HUES64 (cell line): ENCODE data around the gene FSD1.

Experiments used
- H3K27ac ChIP-seq: 2 replicates; pipeline ENCODE4 v1.7.0; 2013; ENCODE audit warnings: low read depth, low read length, inconsistent platforms
- H3K27me3 ChIP-seq: 2 replicates; pipeline ENCODE4 v1.6.1; 2013; ENCODE audit warnings: mild to moderate bottlenecking, low read length; ENCODE audit not compliant: insufficient read depth
- H3K36me3 ChIP-seq: 2 replicates; pipeline ENCODE4 v1.6.1; 2013; ENCODE audit warnings: mild to moderate bottlenecking, low read length; ENCODE audit not compliant: insufficient read depth
- H3K4me1 ChIP-seq: 2 replicates; pipeline ENCODE4 v1.6.1; 2013; ENCODE audit warnings: mild to moderate bottlenecking, low read length, moderate library complexity; ENCODE audit not compliant: insufficient read depth
- H3K4me3 ChIP-seq: 2 replicates; pipeline ENCODE4 v1.5.1; 2013; ENCODE audit warnings: mild to moderate bottlenecking, low read length, moderate library complexity
- H3K9ac ChIP-seq: 2 replicates; pipeline ENCODE4 v1.6.1; 2013; ENCODE audit warnings: mild to moderate bottlenecking, low read depth, low read length
- H3K9me3 ChIP-seq: 2 replicates; pipeline ENCODE4 v1.6.1; 2013; ENCODE audit warnings: low read depth, low read length; ENCODE audit not compliant: insufficient read depth
- WGBS: fragments of 150-250, 120-280 bp; methylation state at CpG from one replicate; pipeline ENCODE4 v1.1.7; 2013; ENCODE audit warnings: missing lambda C conversion rate; 5-methylcytosine and 5-hydroxymethylcytosine counted together

Gene FSD1

DNA sequence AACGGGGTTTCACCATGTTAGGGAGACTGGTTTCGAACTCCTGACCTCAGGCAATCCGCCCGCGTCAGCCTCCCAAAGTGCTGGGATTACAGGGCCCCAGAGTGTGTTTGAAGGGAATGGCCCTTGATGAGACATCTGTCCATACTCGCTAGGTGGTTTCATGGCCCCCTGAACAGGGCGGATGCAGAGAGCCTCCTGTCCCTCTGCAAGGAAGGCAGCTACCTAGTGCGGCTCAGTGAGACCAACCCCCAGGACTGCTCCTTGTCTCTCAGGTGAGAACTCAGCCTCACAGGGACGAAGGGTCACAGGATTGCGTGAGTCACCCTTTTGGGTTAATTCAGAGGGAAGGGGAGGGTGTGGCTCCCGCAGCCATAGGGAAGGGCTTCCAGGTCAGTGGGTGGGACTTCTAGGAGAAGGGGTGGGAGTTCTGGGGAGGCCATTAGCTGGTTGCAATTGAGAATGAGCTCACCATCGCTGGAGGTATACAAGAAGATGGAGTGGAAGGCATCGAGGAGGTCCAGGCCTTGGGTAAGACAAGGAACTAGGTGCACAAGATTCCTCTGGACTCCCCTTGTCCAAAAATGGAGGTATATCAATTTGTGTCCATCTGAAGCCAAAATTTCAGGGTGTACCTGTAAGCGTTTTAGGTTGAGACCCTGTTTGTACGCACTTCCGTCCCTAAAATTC, 16.2 kb upstream of the FSD1 start:
- Histone ChIP-seq H3K27ac (no peak overlapping the region), H3K9me3 (no peaks in the 10 kb centered on the region), H3K4me3 (no peak overlapping the region), H3K9ac (no peak overlapping the region), H3K4me1 (peaks cover 2% of the 10 kb centered on the region; the same call in 1 of the 2 replicates), H3K27me3 (no peaks in the 10 kb centered on the region), H3K36me3 (no peaks in the 10 kb centered on the region)
- WGBS = 83% methylated on average over 16 of the region's 16 CpGs

DNA sequence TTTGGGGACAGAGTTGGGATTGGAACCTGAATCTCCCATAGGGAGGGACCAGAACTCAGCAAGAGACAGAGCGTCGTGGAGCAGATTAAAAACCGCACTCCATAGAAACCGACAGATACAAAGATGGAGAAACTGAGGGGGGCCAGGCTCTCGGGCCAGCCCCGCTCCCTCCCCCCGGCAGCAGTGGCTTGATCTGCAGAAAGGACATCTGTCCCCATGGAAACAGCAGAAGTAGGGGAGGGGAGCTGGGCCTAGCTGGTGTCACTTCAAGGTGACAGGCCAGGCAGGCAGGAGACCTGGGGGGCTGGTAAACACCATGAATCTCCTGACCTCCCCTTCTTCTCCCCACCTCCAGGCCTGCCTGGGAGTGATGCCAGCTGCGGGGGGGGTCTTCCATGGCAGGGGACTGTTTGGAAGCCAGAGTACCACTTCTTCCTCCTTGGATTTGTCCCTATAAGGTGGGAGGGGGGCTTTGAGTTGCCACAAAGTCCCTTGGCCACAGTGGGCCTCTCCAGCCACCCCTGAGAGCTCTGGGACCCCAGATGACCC, 13.1 kb upstream of the FSD1 start:
- no peaks in the 10 kb centered on the region for H3K4me1 ChIP-seq

DNA sequence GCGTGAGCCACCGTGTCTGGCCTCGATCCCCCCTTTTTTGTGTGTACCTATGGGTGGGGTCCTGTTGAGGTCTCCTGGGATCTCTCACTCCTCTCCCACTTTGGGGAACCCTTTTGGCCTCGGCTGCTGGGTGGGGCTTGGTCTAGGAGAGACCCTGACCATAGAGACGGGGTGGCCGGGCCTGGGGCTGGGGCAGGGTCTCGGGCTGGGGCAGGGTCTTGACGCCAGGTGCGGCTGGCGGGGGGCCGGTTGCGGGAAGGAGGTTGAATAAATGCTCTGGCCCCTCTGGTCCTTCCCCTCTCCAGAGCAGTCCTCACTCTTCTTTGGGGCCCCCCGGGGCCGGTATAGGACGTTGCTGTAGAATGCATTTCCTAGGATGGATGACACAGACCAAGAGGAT, 11.9 kb upstream of the FSD1 start:
- Histone ChIP-seq H3K9ac (no peak overlapping the region), H3K36me3 (no peaks in the 10 kb centered on the region), H3K4me1 (no peaks in the 10 kb centered on the region), H3K9me3 (no peaks in the 10 kb centered on the region), H3K4me3 (no peak overlapping the region), H3K27ac (no peak overlapping the region), H3K27me3 (no peaks in the 10 kb centered on the region)
- 91% methylated on average over 15 of the region's 15 CpGs for WGBS

More for the DNA sequence above, 13.1 kb upstream of the FSD1 start:
- WGBS = 86% methylated on average over 8 of the region's 8 CpGs
- Histone ChIP-seq H3K27ac (no peak overlapping the region), H3K9me3 (no peaks in the 10 kb centered on the region), H3K27me3 (no peaks in the 10 kb centered on the region), H3K4me3 (no peak overlapping the region), H3K9ac (no peak overlapping the region), H3K36me3 (no peaks in the 10 kb centered on the region)

DNA sequence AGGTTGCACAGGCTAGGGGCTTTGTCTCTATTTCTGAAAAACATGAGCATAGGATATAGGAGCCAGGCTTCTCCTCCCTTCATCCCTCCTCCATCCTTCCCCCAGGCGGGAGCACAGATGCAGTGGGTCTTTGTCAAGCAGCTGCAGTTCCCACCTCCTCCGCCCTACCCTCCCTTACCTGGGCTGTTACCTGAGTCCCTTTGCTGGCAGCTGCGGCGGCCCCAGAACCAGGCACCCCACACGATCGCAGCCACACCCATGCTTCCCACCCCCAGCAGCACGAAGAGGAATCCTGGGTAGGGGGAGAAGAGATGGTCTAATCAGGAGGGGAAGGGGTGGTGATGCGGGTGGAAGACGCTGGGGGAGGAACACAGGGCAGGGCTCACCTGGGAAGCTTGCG, 10.0 kb upstream of the FSD1 start:
- Histone ChIP-seq H3K4me3 (no peak overlapping the region), H3K27me3 (no peaks in the 10 kb centered on the region), H3K4me1 (no peaks in the 10 kb centered on the region), H3K9me3 (no peaks in the 10 kb centered on the region), H3K9ac (no peak overlapping the region), H3K36me3 (no peaks in the 10 kb centered on the region), H3K27ac (no peak overlapping the region)
- 63% methylated on average over 8 of the region's 10 CpGs for WGBS

DNA sequence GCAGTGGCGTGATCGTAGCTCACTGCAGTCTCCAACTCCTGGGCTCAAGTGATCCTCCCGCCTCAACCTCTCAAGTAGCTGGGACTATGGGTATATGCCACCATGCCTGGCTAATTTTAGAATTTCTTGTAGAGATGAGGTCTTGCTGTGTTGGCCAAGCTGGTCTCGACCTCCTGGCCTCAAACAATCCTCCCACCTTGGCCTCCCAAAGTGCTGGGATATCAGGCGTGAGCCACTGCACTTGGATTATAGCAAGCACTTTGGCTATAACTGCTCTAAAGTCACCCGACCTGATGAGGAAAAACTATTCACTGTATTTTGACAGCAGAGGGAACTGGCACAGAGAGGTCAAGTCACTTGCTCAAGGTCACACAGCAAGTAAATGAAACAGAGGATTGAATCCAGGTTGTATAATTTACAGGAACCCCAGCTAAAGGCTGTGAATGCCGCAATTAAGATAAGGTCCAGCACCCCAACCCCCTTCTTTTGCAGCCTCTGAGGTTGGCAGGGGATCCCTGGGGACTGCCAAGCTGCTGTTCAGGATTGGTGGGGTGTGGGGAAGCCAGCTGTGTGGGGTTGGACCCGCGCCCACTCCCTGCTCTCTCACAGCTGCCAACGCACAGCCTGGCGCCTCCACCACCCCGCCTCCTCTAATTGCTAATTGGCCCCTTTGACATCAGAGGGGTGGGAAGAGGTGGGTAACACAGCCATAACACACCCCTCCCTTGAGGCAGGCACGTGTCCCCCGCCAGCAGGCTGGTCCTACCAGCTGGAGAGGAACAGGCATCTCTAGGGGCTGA, 8.2 kb upstream of the FSD1 start:
- no peaks in the 10 kb centered on the region for H3K36me3 ChIP-seq
- H3K27me3 ChIP-seq = no peaks in the 10 kb centered on the region
- H3K9me3 ChIP-seq = no peaks in the 10 kb centered on the region
- no peak overlapping the region for H3K27ac ChIP-seq
- no peak overlapping the region for H3K4me3 ChIP-seq
- no peak overlapping the region for H3K9ac ChIP-seq
- no peaks in the 10 kb centered on the region for H3K4me1 ChIP-seq
- WGBS = 73% methylated on average over 9 of the region's 14 CpGs

DNA sequence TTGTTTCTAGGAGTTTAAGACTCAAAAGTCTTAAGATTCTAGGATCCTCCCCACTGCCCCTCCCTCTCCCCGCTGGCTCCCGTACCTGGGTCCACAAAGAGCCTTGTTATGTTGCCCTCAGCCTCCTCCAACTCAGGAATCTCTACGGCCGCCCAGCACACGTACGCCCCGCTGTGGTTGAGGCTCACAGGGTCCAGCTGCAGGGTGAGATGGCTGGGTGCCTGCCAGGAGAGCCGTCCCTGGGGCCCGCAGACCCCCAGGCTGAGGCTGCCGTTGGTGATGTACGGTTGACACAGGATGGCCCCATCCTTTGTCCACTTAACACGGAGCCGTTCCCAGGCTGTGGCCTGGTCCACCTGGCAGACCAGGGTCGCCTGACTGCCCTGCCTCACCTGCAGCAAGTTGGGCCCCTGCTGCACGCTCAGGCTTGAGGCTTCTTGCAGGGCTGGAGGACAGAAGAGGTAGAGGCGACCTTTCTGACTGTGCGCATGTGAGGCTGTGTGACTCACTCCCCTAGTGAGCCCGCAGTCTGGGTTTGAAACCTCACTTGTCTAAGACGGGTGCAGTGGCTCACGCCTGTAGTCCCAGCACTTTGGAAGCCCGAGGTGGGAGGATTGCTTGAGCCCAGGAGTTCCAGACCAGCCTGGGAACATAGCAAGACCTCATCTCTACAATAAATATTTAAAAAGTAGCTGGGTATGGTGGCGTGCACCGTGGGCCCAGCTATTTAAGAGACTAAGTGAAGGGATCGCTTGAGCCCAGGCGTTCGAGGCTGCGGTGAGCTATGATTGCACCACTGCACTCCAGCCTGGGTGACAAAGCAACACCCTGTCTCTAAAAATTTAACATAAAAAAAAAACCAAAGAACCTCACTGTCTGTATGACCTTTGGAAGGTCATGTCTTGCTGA, 6.2 kb upstream of the FSD1 start:
- Histone ChIP-seq H3K27me3 (no peaks in the 10 kb centered on the region), H3K4me1 (peaks cover 6% of the 10 kb centered on the region; the same call in 1 of the 2 replicates), H3K9ac (no peak overlapping the region), H3K4me3 (no peak overlapping the region), H3K9me3 (no peaks in the 10 kb centered on the region), H3K27ac (no peak overlapping the region), H3K36me3 (no peaks in the 10 kb centered on the region)
- 85% methylated on average over 27 of the region's 27 CpGs for WGBS

DNA sequence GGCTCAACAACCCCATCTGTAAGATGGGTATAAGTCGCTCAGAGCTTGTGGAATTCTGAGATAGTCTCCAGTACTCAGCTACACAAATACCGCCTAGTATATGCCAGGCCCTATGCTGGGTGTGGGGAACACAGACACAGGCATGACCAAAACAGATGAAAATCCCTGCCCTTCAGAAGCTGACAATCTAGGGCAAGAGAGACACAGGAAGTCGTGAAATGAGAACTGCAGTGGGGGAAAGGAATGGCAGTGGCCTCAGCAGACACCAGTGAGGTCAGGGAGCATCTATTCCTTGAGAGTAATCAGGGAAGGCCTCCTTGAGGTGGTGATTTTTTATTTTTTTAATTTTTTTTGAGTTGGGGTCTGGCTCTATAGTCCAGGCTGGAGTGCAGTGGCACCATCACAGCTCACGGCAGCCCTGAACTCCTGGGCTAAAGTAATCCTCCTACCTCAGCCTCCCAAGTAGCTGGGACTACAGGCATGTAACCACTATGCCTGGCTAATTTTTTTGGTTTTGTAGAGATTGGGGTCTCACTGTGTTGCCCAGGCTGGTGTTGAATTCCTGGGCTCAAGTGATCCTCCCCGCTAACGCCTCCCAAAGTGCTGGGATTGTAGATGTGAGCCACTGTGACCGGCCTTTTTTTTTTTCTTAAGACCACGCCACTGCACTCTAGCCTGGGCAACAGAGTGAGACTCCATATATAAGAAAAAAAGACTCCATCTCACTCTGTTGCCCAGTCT, 5.4 kb upstream of the FSD1 start:
- no peaks in the 10 kb centered on the region for H3K36me3 ChIP-seq
- no peak overlapping the region for H3K27ac ChIP-seq
- H3K9ac ChIP-seq = no peak overlapping the region
- H3K4me3 ChIP-seq = no peak overlapping the region
- 92% methylated on average over 8 of the region's 8 CpGs for WGBS
- peaks cover 6% of the 10 kb centered on the region; the same call in 1 of the 2 replicates for H3K4me1 ChIP-seq
- H3K27me3 ChIP-seq = no peaks in the 10 kb centered on the region
- no peaks in the 10 kb centered on the region for H3K9me3 ChIP-seq

DNA sequence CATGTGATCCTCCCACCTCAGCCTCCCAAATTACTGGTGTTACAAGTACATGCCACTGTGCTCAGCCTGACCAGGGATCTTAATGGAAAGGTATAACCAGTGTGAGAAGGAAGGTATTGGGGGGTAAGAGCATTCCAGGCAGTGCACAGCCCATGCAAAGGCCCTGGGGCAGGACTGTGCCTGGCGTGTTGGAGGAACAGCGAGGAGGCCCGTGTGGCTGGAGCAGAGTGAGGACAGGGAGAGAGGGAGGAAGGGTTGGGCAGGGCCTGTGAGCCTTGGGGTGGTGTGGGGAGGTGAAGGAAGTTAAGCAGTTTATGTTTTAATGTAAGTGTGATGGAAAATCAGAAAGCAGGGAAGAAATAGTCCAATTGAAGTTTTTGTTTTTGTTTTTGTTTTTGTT, 3.8 kb upstream of the FSD1 start:
- Histone ChIP-seq H3K9ac (no peak overlapping the region), H3K27ac (no peak overlapping the region), H3K9me3 (no peaks in the 10 kb centered on the region), H3K36me3 (no peaks in the 10 kb centered on the region), H3K4me3 (no peak overlapping the region), H3K4me1 (peaks cover 9% of the 10 kb centered on the region), H3K27me3 (no peaks in the 10 kb centered on the region)
- WGBS = 95% methylated on average over 3 of the region's 3 CpGs

DNA sequence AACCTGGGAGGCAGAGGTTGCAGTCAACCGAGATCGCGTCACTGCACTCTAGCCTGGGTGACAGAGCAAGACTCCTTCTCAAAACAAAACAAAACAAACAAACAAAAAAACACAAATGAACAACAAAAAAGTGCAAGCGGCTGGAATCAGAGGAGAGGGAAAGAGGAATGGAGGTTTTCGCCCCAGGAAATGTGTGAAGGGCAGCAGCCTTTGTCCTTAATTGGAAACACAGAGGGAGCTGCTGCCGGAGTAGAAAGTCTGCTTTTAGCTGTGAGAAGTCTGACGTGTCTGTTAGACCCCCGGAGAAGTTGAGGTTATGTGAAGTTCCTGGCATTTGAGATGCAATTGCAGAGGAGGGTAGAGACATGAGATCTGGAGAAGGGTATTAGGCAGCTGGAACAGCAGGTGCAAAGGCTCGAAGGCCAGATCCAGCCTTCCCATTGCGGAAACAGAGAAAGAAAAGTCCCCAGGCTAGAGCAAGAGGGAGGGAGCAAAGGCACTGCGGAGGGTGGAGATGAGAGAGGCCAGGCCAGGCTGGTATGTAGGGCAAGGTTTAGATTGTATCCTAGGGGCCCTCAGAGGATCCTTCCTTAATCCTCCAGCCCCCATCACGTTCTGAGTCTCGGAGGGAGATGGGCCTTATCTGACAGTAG, 2.7 kb upstream of the FSD1 start:
- no peaks in the 10 kb centered on the region for H3K27me3 ChIP-seq
- peaks cover 9% of the 10 kb centered on the region for H3K4me1 ChIP-seq
- WGBS = 56% methylated on average over 12 of the region's 13 CpGs
- H3K36me3 ChIP-seq = peaks cover 6% of the 10 kb centered on the region
- no peaks in the 10 kb centered on the region for H3K9me3 ChIP-seq
- H3K27ac ChIP-seq = no peak overlapping the region
- no peak overlapping the region for H3K4me3 ChIP-seq
- H3K9ac ChIP-seq = no peak overlapping the region

DNA sequence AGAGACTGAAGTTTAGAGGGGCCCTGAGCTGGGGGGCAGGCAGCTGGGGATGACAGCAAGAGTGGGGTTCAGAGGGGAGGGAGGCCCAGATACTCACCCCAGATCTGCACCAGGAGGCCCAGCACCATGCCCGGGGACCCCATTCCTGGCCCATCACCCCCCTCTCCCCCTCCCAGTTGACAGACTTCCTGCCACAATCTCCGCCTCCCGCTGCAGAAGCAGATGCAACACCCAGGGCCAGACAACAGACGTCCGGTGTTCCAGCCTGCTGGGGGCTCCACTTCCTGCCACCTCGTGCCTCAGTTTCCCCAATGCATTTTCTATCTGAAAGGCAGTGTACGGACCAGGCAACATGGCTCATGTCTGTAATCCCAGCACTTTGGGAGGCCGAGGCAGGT, 2.2 kb upstream of the FSD1 start, which contains the start of gene TMIGD2:
TMIGD2 (minus strand) TSS at position 147 of the 398 bp plus-strand sequence; CDS start at position 143, 4 bp downstream.
- 80% methylated on average over 8 of the region's 8 CpGs for WGBS
- Histone ChIP-seq H3K27me3 (no peaks in the 10 kb centered on the region), H3K36me3 (peaks cover 11% of the 10 kb centered on the region), H3K4me3 (no peak within 1 kb of the TSS), H3K9ac (no peak within 1 kb of the TSS), H3K27ac (no peak within 1 kb of the TSS), H3K4me1 (peaks cover 9% of the 10 kb centered on the region), H3K9me3 (no peaks in the 10 kb centered on the region)
